HG02610 (cell line): ENCODE measurements around the gene TTLL11.

Experiments
- ATAC-seq: cut with Tn5 transposase; IDR thresholded peaks from one replicate; pipeline ENCODE4 v1.9.1; 2021; ENCODE audit warnings: mild to moderate bottlenecking, moderate library complexity; ENCODE audit not compliant: unreplicated experiment

TTLL11 gene

DNA sequence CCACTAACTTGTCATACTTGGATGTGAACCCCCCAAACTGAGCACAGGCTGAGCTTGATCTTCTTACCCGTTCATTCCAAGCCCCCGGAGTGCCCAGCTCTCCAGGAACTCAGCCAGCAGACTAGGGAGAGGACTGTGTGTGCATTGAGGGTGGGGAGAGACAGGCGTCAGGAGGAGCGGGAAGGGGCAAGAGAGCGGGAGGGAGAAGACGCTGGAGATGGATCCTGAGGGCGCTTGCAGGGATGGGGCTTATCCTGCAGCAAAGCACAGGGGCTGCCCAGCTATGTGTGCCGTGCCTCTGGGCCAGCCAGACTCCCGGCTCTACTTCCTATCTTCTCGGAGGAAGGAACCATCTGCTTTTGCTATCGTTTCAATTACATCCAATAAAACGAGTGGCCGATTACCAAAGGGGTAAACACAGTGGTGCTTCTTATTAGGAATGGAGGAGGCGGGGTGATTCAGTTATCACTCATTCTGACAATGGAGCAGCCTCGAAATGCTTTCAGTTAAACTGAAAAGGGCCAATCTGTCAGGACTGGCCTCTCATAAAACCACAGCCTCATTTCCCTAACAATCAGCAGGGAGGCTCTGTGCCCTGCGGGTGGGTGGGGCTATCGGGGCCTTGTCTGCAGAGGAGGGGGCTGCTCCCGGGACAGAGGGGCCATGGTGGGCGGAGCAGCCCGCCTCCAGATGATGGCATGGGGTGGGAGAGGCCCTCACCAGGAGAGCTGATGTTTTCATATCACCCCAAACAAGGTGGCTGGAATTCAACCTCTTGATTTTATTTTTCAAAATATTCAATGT is 273.5 kb downstream of the TTLL11 start:
- ATAC-seq, result no peak

DNA sequence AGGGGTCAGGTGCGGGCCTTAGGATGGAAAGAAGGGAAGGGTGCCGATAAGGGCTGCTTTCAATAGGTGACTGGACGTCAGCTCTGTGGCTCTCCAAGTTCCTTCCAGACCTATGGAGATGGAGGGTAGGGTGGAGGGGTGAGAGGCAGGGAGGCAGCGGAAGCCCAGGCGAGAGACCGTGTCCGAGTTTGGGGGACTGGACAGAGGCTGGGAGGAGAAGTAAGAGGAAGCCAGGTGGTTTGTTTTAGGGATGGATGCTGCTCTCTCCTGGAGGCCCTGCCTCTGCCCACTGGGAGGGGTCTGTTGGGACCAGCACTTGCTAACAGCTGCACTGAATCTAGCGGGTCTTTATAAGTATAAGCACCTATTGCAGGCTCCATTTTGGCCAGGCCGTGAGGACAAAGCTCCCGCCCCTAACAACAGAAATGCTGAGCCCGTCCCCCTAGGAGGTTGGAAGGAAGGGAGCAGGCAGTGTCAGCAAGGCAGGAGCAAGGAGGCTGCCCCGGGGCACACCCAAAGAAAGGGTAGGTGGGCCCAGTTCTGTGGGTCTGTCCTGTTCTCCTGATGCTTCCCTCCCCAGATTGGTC is 274.2 kb downstream of the TTLL11 start:
- ATAC-seq, result no peak

DNA sequence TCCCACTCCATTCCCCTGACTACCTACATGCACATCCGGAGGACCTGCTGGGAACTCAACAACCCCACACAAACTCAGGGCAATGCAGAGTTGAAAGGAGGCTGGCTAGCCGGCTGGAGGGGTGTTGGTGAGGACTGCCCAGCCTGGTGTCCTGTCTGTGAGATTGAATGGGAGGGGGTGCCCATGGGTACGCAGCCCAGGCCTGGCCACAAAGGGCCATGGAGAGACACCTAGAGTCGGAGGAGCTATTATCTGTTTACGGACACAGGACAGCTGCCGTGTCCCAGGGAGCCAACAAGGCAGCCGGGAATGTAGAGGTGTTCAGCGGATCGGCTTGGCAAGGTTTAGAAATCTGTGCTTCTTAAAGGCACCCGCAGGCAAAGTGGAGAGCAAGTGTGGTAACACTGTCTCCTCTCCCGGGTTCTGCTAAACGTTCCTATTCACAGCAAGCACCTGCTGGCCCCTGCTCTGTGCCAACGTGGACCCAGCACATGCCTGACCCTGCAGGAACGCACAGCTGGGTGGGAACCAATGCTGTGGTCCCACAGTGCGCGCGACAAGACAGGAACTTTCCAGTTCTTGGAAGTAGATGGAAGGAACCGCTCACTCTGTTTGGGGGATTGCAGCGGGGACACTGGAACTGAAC is 275.0 kb downstream of the TTLL11 start:
- no peak for ATAC-seq

DNA sequence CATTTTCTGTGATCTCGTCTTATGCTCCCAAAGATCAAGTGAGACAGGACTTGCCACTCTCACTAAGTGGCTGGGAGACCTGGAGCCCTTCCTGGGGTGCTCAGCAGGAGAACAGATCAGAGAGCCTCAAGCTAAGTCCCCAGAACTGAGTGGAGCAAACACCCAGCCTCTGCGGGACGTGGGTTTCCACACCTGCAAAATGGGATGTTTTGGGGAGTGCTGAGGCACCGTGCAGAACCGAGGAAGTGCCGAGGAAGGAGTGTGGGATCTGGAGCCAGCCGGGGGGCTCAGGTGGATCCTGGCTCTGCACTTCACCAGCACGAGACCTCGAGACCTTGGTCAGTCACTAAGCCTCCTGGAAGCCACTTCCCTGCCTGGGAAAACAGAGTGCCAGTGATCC is 275.6 kb downstream of the TTLL11 start:
- ATAC-seq, result no peak

DNA sequence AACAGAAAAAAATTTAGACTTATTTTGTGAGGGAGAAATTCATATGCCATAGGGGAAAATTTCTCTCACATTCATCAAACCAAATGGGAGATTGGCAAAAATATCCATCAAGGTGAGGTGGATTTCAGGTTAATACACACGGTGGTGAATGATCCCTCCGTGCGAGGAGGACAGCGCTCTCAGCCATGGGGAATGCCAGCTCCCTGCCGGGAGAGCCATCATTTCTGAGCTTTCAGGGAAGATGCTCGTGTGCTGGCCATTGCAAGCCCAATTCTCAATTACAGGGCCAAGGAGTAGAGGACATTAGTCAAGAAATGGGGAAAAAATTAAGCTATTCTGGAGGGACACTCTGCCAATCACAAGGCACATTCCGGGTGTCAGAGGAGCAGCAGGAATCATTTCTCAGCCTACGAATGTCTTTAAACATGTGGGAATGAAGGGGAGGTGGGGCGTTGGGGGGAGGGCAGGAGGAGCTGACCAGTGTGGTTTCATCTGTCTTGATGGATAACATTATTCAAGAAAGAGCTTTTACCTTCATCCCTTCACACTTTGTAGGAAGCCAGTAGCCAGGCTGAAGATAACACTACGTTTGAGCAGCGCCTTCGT is 276.2 kb downstream of the TTLL11 start:
- no peak for ATAC-seq

DNA sequence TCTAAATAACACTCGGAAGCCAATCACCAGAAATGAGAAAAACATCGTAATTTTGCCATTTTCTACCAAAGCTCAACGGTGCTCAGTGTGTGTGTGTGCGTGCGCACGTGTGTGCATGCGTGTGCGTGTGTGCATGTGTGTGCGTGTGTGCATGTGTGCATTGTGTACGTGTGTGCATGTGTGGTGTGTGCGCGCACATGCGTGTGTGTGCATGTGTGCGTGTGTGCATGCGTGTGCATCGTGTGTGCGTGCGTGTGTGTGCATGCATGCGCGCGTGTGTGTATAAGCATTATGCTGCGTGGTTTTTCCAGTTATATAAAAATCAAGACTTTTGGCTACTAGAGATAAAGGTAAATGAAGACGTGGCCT is 276.7 kb downstream of the TTLL11 start:
- no peak for ATAC-seq

DNA sequence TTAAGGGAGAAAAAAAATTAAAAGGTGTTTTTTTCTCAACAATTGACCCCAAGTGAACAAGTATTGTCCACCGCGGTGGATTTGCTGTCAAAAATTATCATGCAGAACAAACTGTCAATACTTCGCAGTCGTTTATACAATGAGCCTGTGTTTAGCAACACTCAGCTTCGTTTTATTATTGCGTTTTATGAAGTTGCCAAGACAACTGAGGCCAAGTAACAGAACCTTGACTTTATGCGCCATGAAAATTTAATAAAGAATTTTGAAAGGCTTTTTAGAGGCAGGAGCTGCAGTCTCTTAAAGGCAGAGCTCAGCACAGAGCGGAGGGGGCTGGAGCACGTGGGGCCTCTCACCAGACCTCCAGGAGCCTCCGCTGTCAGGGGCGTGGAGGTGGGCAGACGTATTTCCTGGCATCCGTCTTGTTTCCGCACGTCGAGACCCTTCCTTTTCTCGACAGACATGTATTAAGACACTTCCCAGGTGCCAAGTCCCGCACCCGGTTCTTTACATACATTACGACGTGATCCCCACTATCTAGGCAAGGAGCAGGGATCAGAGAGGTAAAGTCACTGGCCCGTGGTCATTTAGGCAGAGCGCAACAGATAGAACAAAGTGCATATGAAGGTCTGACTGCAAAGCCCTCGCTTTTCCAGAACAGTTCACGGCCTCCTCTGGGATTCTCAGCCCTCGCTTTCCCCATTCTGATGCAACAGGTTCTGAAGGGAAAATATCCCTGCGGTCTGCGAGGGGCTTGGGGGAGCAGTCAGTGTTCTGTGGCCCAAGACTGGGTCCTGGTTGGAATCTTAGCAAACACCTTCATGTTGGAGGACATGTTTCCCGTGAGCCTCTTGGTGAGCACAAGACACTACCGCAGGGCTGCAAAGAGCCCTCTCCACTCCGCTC is 277.3 kb downstream of the TTLL11 start:
- ATAC-seq, result no peak

DNA sequence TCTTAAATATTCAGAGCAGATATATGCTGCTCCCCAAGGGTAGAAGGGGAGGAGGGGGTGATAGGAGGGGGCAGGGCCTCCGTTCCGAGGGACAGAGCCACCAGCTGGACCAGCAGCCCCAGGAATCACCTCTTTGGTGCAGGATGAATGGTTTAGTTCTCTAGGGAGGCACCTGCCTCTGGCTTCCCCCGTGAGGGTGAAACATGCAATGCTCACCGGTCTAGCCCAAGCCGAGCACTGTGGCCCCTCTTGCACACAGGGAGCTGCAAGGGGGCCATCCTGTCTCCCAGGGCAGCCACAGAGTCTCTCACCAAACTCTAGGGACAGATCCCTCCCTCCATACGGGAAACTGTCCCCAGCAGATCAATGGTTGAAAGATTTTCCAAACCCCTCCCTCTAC is 278.0 kb downstream of the TTLL11 start:
- ATAC-seq, result no peak

DNA sequence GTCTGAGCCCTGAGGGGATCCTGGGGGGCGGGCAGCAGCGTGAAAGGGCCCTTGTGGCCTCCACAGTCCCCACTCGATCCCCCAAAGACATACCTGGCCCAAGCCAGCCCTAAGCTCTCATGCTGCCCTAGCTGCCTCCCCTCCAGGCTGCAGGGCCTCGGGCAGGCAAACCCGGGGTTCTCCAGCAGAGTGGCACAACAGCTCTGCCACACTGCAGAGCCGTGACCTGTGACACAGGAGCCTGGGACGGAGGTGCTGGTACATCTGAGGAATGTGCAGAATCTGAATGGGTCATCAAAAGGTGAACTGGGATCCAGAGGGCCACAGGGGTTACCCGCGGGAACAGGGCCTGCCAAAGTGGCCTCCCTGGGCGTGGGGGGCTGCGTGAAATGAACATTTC is 278.5 kb downstream of the TTLL11 start:
- ATAC-seq, result no peak

DNA sequence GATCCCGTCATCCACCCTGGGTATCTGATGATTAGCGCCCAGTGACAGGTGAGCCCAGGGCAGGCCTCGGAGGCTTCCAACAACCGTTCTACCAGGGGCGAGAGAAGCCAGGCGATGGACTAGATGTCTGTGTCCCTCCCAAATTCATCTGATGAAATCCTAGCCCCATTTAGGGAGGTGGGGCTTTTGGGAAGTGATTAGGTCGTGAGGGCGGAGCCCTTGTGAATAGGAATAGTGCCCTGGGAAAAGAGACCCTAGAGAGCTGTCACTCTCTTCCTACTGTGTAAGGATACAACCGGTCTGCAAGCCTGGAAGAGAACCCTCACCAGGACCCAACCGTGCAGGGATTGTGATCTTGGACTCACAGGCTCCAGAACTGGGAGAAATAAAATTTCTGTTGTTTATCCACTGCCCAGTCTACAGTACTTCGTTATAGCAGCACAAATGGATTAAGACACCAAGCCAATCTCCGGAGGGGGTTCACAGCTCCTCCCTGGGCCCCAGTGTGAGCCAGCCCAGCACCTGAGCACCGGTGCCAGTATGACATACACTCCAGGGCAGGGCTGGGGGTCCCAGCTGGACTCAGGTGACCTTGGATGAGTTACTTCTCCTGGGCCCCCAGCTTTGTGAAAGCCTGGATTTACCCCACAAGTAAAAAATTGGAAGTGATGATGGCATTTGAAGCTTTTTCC is 279.4 kb downstream of the TTLL11 start:
- no peak for ATAC-seq

DNA sequence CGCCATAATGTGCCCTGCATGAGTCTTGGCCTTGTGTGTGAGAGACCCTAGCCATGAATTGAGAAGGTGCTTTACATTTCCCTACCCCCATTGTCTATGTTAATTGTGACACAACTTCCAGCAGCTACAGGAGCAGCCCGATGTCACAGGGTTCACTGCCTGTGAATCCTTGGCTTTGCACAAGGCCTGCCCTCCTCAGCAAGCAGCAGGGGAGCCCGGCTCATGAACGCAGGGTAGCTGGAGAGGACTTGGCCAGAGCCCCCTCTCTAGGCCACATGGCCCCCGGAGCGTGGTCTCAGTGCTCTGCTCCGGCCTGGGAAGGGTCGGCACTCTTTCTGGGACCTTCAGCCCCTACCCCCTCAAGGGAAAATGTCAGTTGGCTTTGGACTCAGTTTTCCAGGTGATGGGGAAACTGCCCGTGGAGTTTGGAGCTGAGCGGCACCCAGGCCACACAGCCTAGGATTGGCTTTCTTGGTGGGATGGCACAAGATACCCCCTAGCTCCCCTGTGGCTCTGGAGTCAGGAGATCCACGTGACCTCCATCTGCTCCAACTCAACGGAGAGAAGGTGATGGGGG is 280.9 kb downstream of the TTLL11 start:
- ATAC-seq, result no peak

DNA sequence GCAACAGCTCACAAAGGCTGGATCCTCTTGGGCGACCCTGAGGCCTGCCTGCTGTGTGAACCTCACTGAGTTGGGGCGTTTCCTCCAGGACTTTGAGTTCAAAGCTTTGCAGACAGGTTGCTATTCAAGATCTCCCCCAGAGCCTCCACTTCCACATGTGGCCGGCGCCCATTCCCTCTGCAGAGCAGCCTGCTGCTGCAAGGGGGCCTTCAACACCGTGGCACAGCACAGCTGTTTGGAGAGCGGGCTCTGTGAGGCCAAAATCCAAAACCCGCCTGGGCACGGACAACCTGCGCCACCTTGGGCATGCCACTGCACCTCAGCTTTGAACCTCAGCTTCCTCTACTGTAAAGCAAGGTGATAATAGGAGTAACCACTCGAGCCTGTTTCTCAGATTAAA is 281.4 kb downstream of the TTLL11 start:
- no peak for ATAC-seq

DNA sequence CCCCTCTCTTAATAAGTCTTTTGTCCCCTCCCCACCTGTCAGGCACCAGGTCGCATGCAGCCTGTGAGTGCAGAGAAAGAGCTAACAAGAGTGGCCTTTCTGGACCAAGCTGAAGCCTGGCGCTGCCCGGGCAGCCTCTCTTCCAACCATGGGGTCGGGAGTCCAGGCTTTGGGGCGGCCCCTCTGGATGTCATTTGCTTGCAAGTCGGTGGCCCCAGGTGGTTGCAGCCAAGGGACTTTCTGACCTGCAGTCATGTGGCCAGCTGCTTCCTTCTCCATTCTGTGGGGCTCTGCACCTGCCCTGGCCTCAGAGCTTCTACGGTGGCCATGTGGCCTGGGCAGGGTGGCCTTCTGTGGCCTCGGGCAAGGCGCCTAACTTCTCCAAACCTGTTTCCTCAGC is 282.0 kb downstream of the TTLL11 start:
- ATAC-seq, result no peak

DNA sequence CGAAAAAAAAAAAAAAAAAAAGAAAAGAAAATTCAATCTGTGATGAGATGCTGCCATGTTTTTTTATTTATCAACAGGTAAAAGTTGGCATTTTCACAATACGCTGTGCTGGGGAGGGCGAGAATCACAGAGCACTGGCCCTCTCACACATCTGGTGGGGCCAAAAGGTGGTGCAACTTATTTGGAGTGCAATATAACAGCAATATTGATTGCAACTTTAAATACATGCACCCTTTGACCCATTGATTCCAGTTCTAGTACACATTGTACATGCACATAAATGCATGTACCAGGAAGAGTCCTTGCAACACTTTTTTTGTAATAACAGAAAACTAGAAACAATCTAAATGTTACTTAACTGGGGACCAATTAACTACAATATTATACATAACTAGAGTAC is 282.6 kb downstream of the TTLL11 start:
- no peak for ATAC-seq

DNA sequence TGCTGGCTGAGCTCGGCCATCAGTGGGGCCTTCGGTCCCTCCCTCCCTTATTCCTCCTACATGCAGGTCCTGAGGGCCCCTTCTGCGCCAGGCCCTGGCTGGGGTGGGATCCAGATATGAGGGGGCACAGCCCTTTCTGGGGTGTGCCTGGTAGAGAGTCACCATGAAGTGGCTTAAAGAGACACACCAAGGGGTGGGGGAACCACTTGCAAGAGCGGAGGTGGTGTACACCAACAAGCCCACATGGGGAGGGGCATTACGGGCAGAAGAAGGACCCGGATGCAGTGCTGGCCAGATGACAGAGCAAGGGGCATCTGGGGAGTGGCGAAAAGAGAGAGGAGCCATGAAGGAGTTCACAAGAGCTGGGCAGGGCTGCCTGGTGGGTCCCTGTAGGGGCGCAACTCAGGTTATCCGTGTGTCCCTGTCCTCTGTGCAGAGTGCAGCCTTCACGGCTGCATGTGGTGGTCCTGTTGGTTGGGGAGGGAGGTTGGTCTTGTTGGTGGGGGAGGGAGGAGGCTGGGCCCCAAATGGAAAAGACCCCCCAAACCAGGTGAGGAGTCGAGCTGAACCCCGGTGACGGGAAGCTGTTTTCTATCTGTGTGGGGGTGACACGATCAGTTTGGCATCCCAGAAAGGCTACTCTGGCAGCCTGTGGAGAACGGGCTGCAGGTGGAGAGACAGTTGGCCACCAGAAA is 283.6 kb downstream of the TTLL11 start:
- ATAC-seq, result no peak

DNA sequence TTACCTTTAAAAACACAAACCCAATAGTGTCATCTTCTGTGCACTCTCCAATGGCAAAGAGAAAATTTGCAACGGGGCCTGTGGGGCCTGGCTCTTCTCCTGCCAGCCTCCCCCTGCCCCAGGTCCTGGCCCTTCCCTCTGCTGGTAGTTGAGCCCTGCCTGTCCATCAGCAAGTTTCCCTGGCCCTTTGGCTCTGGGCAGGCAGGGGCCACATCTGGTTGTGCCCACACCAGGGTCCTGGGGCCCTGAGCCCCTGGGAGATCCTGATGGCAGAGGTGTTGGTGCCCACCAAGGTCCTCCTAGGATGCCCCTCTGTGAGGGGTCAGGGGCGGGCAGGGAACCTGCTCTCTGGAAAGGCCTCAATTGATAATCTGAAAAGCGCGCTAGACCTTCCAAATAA is 284.3 kb downstream of the TTLL11 start:
- ATAC-seq, result no peak

DNA sequence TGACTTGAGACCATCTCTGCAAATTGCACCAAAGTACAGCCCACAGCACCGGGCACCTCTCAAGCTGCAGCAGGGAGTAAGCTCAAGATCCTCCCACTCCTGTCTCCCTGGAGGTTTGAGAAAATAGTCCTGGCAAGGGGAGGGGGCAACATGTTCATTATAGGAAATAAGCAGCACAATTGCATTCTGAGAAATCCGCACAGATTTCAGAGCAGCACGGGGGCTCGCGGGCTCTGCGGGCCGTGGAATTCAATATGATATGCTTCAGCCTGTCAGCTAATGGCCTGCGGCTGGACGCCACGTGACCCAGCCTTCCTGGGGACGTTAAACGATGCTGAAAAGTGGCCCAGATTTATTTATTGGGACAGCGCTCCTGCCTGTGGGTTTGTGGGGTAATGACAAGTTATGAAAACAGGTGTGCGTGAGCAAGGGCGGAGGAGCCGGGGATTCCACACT is 285.3 kb downstream of the TTLL11 start:
- ATAC-seq, result no peak

DNA sequence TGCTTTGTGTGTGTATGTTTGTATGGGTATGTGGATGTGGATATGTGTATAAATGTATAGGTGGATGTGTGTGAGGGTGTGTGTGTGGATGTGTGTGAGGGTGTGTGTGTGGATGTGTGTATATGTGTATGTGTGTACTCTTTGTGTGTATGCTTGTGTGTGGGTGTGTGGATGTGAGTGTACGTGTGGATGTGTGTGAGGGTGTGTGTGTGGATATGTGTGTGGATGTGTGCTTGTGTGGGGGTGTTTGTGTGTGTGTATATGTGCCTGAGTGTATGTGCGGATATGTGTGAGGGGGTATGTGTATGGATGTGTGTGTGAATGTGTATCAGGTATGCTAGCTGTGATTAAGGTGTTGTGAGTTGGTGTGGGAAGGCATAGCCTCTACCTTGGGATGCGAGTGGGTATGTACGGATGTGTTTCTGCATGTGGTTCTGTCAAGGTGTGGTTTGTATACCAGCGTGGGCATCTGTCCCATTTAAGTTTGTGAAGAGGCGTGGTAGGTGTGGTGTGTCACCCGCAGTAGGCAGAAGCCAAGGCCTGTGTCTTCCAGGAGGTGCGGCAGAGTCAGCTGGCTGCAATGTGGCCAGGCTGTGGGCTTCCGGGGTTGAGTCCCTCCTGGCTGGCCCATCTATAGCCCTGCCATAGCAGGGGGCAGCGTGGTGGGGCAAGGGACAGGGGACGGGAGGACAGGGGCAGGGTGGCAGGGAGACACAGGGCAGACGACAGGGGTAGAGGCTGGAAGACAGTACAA is 285.9 kb downstream of the TTLL11 start:
- no peak for ATAC-seq

DNA sequence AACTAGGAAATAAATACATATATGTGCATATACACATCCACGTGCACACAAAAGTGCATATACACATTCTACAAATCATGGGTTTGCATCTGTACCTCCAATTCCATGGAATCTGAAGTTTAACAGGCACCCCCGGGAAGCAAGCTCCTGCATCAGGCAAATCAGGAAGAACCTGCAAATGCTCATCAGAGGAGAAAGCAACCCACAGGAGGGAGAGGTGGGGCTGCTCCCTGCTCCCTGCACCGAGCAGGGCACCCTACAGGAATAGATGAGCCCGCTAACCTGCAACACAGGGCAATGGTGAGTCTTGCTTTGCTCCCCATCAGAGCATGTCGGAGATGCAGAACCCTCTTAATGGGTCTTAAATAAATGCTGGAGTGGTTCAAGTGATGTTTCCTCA is 290.4 kb downstream of the TTLL11 start:
- no peak for ATAC-seq
